D721Med (cell line): ENCODE data around the gene OPRD1.
"Not testable (repeated sequence)": the region's sequence is repeated elsewhere in the genome, so short reads cannot be mapped to it uniquely, and the experiment has no call there.

Experiments used
- DNase-seq: peaks from one replicate; pipeline ENCODE4 v3.0.0; 2011; ENCODE audit warnings: low spot score; ENCODE audit not compliant: insufficient read length
- FAIRE-seq: peaks from 2 replicates; lab custom pipeline; 2011; peaks lifted over from hg19 to GRCh38; lab: Jason Lieb, UNC
- CTCF ChIP-seq: IDR thresholded peaks from 2 replicates; pipeline ENCODE4 v1.5.1; 2012; ENCODE audit warnings: mild to moderate bottlenecking, control low read depth; ENCODE audit not compliant: insufficient read depth; ENCODE audit errors: missing control alignments

The OPRD1 gene

GRCh38 chr1:28813931-28814465 lies 2.0 kb downstream of the OPRD1 start:
- DNase-seq, result no peak
- FAIRE-seq, result no peak
- TF ChIP-seq CTCF, result no peak

GRCh38 chr1:28815533-28816185 lies 3.7 kb downstream of the OPRD1 start:
- FAIRE-seq, result peak; percentile 21
- no peak for TF ChIP-seq CTCF
- DNase-seq, result no peak

- no peak for TF ChIP-seq CTCF
- no peak for FAIRE-seq
Measured at GRCh38 chr1:28817133-28817532, 5.2 kb downstream of the OPRD1 start.

DNA sequence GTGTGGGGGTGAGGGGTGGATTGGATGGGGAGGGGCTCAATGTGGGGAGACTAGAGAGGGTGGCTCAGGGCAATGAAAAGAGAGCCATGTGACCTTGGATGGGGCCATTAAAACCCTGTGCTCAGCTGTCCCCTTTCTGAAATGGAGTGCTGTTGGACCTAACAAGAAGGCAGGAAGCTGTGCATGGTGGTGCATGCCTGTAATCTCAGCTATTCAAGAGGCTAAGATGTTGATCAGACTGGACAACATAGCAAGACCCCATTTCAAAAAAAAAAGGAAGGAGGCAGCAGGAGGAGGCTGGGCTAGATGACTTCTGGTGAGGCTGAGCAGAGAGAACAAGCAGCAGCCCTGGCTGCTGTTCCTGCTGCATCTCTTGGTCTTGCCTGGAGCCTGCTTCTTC lies 7.0 kb downstream of the OPRD1 start:
- FAIRE-seq (no peak), DNase-seq (no peak)
- no peak for TF ChIP-seq CTCF

More at GRCh38 chr1:28817133-28817532, 5.2 kb downstream of the OPRD1 start:
- no peak for DNase-seq

DNA sequence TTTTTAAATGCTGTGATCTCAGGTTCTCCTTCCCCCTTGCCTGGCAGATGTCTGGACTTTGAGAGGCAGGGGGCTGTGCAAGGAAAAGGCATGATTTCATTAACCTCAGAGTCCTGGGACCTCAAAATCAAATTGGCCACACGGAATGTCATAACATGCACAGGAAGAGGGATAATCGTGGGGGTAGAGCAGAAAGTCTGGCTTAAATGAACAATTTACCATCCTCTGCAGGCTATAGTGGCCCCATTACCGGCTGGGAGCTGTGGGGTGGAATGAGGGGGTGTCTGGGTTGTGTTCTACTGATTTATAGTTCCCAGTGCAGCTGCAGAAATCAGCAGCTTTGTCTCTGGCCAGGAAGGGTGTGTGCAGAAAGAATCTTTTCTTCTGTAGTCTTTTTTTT lies 10.8 kb downstream of the OPRD1 start:
- FAIRE-seq (no peak), DNase-seq (no peak)
- no peak for TF ChIP-seq CTCF

GRCh38 chr1:28824061-28824460 lies 12.1 kb downstream of the OPRD1 start:
- not testable (repeated sequence) for FAIRE-seq, DNase-seq

DNA sequence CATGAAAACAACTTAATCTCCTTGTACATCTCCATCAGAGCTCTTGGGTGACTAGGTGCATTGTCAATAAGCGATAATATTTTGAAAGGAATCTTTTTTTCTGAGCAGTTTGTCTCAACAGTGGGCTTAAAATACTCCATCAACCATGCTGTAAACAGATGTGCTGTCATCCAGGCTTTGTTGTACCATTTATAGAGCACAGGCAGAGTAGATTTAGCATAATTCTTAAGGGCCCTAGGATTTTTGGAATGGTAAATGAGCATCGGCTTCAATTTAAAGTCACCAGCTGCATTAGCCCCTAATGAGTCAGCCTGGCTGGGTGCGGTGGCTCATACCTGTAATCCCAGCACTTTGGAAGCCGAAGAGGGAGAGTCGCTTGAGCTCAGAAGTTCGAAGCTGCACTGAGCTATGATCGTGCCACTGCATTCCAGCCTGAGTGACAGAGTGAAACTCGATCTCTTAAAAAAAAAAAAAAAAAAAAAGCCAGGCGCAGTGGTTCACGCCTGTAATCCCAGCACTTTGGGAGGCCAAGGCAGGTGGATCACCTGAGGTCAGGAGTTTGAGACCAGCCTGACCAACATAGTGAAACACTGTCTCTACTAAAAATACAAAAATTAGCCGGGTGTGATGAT lies 16.4 kb downstream of the OPRD1 start:
- FAIRE-seq, DNase-seq: not testable (repeated sequence)

DNA sequence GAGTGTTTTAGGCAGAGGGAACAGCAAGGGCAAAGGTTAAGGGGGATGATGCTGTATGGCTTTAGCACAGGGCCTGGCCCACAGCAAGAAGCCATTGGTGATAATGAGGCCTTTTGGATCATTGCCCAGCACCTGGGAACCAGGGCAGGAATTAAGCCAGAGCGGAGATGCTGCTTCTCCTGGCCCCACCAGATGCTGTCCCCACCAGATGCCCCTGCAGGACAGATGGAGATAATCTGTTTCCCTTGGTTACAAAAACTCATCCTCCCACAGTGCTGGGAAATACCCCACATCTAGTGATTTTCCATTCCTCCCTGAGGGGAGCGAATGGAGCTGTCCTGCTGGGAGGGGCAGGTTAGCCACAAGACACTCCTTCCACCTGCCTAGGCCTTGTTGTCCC lies 18.8 kb downstream of the OPRD1 start:
- no peak for TF ChIP-seq CTCF
- FAIRE-seq (no peak), DNase-seq (no peak)
